Measurements from ENCODE around the gene NDST3. TPM values are rescaled to one million over a fixed set of nuclear protein-coding genes. Genes with fewer than 3 reads are reported as not detected.

NDST3 gene
- polyA plus RNA-seq, 1 of the 3 experiments (the other 2 are of a cell fraction): 1.2 TPM

DNA sequence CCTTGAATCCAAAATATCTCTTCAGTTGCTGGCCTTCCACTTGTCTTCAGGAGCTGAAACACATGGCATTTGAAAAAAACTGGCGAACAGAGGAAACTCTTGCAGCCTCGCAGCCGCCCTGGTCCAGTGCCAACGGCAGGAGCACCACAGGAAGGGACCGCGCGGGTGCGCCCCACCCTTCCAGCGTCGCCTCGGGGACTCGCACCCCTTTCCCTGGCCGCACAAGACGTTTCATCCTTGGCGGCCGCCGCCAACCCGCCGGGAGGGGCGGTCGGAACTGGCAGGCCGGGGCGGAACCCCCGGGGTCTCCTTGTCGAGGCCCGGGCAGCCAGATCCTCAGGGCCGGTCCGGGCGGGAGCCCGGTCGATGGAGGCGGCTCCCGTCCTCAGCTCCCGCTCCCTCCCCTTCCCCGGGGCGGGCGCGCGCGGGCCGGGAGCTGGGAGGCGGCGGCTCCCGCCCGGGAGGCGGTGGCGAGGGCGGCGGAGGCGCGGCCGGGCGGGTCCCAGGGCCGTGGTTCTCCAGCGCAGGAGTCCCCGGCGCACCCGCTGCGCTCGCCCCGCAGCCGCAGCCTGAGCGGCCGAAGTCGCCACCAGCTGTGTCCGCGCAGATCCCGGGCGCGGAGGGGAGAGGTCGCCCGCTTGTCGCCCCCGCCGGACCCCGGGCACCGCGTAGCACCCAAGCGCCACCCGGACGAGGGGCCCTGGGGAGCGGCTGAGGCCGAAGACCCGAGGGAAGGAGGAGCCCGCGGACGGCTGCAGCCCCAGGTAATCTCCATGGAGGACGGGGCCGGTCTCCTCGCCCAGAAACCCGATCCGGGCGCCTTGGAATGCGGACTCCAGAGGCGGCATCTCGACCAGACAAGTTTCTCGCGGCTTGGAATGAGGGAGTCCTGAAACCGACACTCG, 886 bp upstream of the NDST3 start:
- H3K9me2 ChIP-seq: no peaks in the 10 kb centered on the region
- H3K4me1 ChIP-seq (ENCODE audit: control insufficient read depth in 1 of 2, insufficient read depth in 2 of 2, low read depth in 1 of 2, low read length in 1 of 2): peaks cover 0 to 2% of the 10 kb centered on the region in 2 experiments; a peak in 2 of 4 replicates
- H3K79me2 ChIP-seq (ENCODE audit: insufficient read depth): no peaks in the 10 kb centered on the region
- peak overlapping the region; percentile 74 to 80 for H3K4me3 ChIP-seq (ENCODE audit: low read depth in 2 of 2, low read length in 1 of 2)
- peak overlapping the region; percentile 94 for H2AFZ ChIP-seq (ENCODE audit: low read depth)
- H3K27ac ChIP-seq (ENCODE audit: low read depth in 2 of 2, low read length in 1 of 2): peak overlapping the region in 1 of 2 experiments; percentile 50; a peak in 1 of 4 replicates
- no peaks in the 10 kb centered on the region for H4K20me1 ChIP-seq (ENCODE audit: insufficient read depth)
- no peaks in the 10 kb centered on the region for H3K27me3 ChIP-seq (ENCODE audit: insufficient read depth)
- peaks cover 8% of the 10 kb centered on the region for H3F3A ChIP-seq (replicated peaks; ENCODE audit: insufficient read depth)
- DNase-seq: peak; percentile 87
- no peaks in the 10 kb centered on the region for H3K36me3 ChIP-seq (replicated peaks in 1 of 2; ENCODE audit: control insufficient read depth in 1 of 2, insufficient read depth in 2 of 2, low read length in 1 of 2)
- no peaks in the 10 kb centered on the region for H3K9me3 ChIP-seq
- TF ChIP-seq NFIC (IDR thresholded peaks at IDR 0.05; ENCODE audit: borderline replicate concordance): peak; percentile 47
- TF ChIP-seq FOXJ3 (CRISPR knock-in tag; IDR thresholded peaks at IDR 0.05): no peak
- TF ChIP-seq SMC3 (IDR thresholded peaks at IDR 0.05; ENCODE audit: low read depth, low read length): no peak
- TF ChIP-seq, protein P1, sequence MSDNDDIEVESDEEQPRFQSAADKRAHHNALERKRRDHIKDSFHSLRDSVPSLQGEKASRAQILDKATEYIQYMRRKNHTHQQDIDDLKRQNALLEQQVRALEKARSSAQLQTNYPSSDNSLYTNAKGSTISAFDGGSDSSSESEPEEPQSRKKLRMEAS (IDR thresholded peaks at IDR 0.05; ENCODE audit: low read depth): 0 out of 2 replicates have a peak, but pooled peaks have one; percentile 23
- TF ChIP-seq FOSL2 (IDR thresholded peaks at IDR 0.05; ENCODE audit: borderline replicate concordance, low read depth): no peak
- peak; percentile 27; the same call in 1 of the 2 replicates for TF ChIP-seq MXI1 (IDR thresholded peaks at IDR 0.05; ENCODE audit: low read depth, low read length)
- under 1% methylated on average over 42 of the region's 100 CpGs for WGBS (ENCODE audit: low lambda C conversion rate)
- CTCF ChIA-PET: interaction anchor here (0.6 to 5.2 kb wide), 50 partner anchors 9 to 1979 kb away, joined by 3 to 66 read pairs (median 4); no protein-coding TSS in a partner anchor
- POLR2A ChIA-PET: no interaction called here
- H3K4me2 ChIP-seq: peak overlapping the region; percentile 92
- H3K9ac ChIP-seq: peak overlapping the region; percentile 36; the same call in 1 of the 2 replicates

DNA sequence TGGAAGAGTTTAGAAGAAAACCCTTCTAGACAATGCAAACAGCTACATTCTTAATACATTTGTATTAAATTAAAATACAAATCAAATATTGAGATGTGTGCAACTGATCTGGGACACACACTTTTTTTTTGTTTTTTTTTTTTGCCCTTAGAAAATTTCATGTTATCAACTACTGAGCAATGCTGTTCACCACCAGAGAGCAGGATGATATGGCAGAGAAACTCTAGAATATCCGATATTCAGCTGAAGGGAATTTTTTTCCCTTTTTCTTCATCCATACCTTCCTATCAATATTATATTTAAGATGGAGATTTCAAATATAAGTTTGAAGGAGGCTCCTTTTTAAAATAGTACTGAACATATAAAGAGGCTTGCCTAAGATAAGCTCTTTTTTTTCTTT, 1.0 kb downstream of the NDST3 start:
- Histone ChIP-seq H4K20me1 (ENCODE audit: insufficient read depth) (no peaks in the 10 kb centered on the region), H3K4me2 (no peak overlapping the region), H3K4me3 (ENCODE audit: low read depth in 2 of 2, low read length in 1 of 2) (peak overlapping the region in 1 of 2 experiments; percentile 74; a peak in 1 of 4 replicates), H3K9me3 (no peaks in the 10 kb centered on the region), H2AFZ (ENCODE audit: low read depth) (peak overlapping the region; percentile 35; the same call in 1 of the 2 replicates), H3K36me3 (replicated peaks in 1 of 2; ENCODE audit: control insufficient read depth in 1 of 2, insufficient read depth in 2 of 2, low read length in 1 of 2) (no peaks in the 10 kb centered on the region), H3K9me2 (no peaks in the 10 kb centered on the region), H3K4me1 (ENCODE audit: control insufficient read depth in 1 of 2, insufficient read depth in 2 of 2, low read depth in 1 of 2, low read length in 1 of 2) (peaks cover 0 to 2% of the 10 kb centered on the region in 2 experiments; a peak in 2 of 4 replicates), H3F3A (replicated peaks; ENCODE audit: insufficient read depth) (peaks cover 8% of the 10 kb centered on the region), H3K27me3 (ENCODE audit: insufficient read depth) (no peaks in the 10 kb centered on the region), H3K9ac (no peak overlapping the region), H3K27ac (ENCODE audit: low read depth in 2 of 2, low read length in 1 of 2) (no peak overlapping the region), H3K79me2 (ENCODE audit: insufficient read depth) (no peaks in the 10 kb centered on the region)
- ChIA-PET POLR2A (no interaction called here), CTCF (interaction anchor here (0.5 to 5.2 kb wide), 9 partner anchors 12 to 1855 kb away, joined by 3 to 66 read pairs (median 6); no protein-coding TSS in a partner anchor)
- 78% methylated on average over 1 of the region's 1 CpG for WGBS (ENCODE audit: low lambda C conversion rate)
- TF ChIP-seq, protein P2, sequence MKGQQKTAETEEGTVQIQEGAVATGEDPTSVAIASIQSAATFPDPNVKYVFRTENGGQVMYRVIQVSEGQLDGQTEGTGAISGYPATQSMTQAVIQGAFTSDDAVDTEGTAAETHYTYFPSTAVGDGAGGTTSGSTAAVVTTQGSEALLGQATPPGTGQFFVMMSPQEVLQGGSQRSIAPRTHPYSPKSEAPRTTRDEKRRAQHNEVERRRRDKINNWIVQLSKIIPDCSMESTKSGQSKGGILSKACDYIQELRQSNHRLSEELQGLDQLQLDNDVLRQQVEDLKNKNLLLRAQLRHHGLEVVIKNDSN (IDR thresholded peaks at IDR 0.05; ENCODE audit: borderline replicate concordance, low read depth): no peak
- TF ChIP-seq, protein P3, sequence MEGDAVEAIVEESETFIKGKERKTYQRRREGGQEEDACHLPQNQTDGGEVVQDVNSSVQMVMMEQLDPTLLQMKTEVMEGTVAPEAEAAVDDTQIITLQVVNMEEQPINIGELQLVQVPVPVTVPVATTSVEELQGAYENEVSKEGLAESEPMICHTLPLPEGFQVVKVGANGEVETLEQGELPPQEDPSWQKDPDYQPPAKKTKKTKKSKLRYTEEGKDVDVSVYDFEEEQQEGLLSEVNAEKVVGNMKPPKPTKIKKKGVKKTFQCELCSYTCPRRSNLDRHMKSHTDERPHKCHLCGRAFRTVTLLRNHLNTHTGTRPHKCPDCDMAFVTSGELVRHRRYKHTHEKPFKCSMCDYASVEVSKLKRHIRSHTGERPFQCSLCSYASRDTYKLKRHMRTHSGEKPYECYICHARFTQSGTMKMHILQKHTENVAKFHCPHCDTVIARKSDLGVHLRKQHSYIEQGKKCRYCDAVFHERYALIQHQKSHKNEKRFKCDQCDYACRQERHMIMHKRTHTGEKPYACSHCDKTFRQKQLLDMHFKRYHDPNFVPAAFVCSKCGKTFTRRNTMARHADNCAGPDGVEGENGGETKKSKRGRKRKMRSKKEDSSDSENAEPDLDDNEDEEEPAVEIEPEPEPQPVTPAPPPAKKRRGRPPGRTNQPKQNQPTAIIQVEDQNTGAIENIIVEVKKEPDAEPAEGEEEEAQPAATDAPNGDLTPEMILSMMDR (IDR thresholded peaks at IDR 0.05): peak; percentile 28
- DNase-seq: no peak

All from SK-N-SH (cell line).